ENCODE results near the gene MEST. TPM values are rescaled to one million over a fixed set of nuclear protein-coding genes. Genes with fewer than 3 reads are reported as not detected.

MEST gene
- total and polyA plus RNA-seq, 10 of the 15 experiments (the other 5 are each of a cell fraction or from before 2014, with no cell fraction given), result 1.0 to 18.2 (median 8.2) TPM

GRCh38 chr7:130543487-130544010 is 51.7 kb downstream of the MEST start (continued):
- TF ChIP-seq PRDM15 (CRISPR knock-in tag; IDR thresholded peaks at IDR 0.05) (no peak), ETV6 (conservative IDR thresholded peaks at IDR 0.05 in 1 of 2, IDR thresholded peaks at IDR 0.05 in 1 of 2; ENCODE audit: borderline replicate concordance in 1 of 2, low read depth in 1 of 2) (no peak), SIX5 (IDR thresholded peaks at IDR 0.05; ENCODE audit: low read depth, low read length, severe bottlenecking) (no peak), RAD21 (IDR thresholded peaks at IDR 0.05; ENCODE audit: insufficient read depth, low read depth, low read length) (no peak), KAT2A (conservative IDR thresholded peaks at IDR 0.05; ENCODE audit: control insufficient read depth, low read depth, low read length) (no peak), LARP7 (IDR thresholded peaks at IDR 0.05) (no peak)
- TF ChIP-seq, protein P1, sequence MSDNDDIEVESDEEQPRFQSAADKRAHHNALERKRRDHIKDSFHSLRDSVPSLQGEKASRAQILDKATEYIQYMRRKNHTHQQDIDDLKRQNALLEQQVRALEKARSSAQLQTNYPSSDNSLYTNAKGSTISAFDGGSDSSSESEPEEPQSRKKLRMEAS (IDR thresholded peaks at IDR 0.05; ENCODE audit: low read depth, low read length), result no peak
- TF ChIP-seq, protein P2, sequence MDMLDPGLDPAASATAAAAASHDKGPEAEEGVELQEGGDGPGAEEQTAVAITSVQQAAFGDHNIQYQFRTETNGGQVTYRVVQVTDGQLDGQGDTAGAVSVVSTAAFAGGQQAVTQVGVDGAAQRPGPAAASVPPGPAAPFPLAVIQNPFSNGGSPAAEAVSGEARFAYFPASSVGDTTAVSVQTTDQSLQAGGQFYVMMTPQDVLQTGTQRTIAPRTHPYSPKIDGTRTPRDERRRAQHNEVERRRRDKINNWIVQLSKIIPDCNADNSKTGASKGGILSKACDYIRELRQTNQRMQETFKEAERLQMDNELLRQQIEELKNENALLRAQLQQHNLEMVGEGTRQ (IDR thresholded peaks at IDR 0.05; ENCODE audit: borderline replicate concordance, low read depth, low read length), result no peak

Measured in GM12878 (cell line).